ENCODE measurements around the gene KIF26B.

The KIF26B gene

DNA sequence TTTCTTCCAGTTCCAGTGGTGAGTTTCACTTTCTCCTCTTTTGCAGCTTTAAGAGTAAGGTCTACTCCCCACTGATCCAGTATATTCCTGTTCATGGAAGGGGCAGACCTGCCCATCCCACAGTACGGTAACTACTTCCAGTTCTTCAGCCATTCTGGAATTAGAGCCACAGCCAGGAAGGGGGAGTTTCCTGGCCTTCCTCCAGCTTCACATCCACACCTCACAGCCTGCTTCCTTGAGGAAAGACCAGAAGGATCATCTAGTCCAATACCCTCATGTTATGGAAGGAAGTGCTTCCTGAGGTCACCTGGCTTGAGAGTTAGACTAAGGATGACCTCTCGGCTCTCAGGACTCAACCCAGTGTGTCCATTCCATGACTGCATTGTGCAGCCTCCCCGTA is 597.8 kb downstream of the KIF26B start:
- Histone ChIP-seq H3K9ac (ENCODE audit: low read length) (no peak overlapping the region), H4K20me1 (ENCODE audit: insufficient read depth, low read length) (no peaks in the 10 kb centered on the region), H3K27me3 (replicated peaks; ENCODE audit: insufficient read depth, low read length) (no peaks in the 10 kb centered on the region), H3K79me2 (ENCODE audit: low read length) (no peaks in the 10 kb centered on the region), H3K4me3 (ENCODE audit: low read length) (no peak overlapping the region), H3K9me2 (replicated peaks; ENCODE audit: insufficient read depth, low read length) (no peaks in the 10 kb centered on the region), H3K9me3 (replicated peaks; ENCODE audit: insufficient read depth, low read length) (no peaks in the 10 kb centered on the region), H3F3A (ENCODE audit: insufficient read depth, low read length) (no peaks in the 10 kb centered on the region), H2AFZ (ENCODE audit: low read length) (no peak overlapping the region), H3K4me1 (ENCODE audit: low read length) (no peaks in the 10 kb centered on the region), H3K27ac (ENCODE audit: low read length) (no peak overlapping the region), H3K4me2 (ENCODE audit: low read depth, low read length) (no peak overlapping the region), H3K36me3 (replicated peaks; ENCODE audit: insufficient read depth, low read length) (no peaks in the 10 kb centered on the region)
- TF ChIP-seq EZH2phosphoT487 (IDR thresholded peaks at IDR 0.05; ENCODE audit: low read length) (no peak), EZH2 (optimal IDR thresholded peaks at IDR 0.05; ENCODE audit: low read depth, low read length) (no peak)
- TF ChIP-seq, protein P1, sequence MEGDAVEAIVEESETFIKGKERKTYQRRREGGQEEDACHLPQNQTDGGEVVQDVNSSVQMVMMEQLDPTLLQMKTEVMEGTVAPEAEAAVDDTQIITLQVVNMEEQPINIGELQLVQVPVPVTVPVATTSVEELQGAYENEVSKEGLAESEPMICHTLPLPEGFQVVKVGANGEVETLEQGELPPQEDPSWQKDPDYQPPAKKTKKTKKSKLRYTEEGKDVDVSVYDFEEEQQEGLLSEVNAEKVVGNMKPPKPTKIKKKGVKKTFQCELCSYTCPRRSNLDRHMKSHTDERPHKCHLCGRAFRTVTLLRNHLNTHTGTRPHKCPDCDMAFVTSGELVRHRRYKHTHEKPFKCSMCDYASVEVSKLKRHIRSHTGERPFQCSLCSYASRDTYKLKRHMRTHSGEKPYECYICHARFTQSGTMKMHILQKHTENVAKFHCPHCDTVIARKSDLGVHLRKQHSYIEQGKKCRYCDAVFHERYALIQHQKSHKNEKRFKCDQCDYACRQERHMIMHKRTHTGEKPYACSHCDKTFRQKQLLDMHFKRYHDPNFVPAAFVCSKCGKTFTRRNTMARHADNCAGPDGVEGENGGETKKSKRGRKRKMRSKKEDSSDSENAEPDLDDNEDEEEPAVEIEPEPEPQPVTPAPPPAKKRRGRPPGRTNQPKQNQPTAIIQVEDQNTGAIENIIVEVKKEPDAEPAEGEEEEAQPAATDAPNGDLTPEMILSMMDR (IDR thresholded peaks at IDR 0.05; ENCODE audit: low read length) = no peak
- no peak for DNase-seq

DNA sequence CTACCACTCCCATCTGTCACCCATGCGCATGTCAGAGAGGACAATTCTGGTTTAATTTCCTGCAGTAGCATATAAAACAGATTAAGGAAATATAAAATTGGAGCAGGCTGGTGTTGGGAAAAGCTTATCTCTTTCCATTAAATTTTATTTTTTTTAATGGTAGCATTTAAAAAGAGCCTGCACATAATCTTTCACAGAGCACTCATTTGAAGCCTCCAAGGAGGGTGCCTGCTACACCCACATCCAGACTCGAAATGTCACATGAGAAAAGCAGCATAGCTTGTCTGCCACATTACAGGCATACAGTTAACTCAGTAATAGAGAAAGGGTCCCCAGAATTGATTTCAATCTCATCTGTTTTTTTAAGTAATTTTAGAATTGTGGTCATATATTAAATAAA is 599.0 kb downstream of the KIF26B start:
- H3K4me1 ChIP-seq (ENCODE audit: low read length) = no peaks in the 10 kb centered on the region
- DNase-seq = no peak

DNA sequence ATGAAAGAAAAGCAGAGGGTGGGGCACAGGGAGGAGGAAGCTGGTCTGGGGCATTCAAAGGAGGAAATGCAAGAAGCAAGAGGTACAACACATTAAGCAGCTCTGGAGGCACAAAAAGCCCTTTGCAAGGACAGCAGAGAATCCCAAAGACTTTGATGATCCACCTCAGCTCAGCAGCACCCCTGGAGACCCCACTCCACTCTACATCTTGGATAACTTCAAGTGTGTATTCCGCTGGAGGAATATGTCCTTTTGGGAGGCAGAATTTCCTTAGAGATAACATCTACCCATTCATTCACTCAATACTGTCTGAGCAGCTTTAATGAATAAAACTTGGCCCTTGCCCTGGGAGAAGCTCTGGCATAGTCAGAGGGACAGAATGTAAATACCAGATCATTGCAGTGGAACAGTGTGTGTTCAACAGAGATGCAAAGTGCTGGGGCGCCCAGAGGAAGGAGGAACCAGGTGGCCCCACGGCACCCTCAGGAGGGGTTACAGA is 599.7 kb downstream of the KIF26B start:
- H3K27me3 ChIP-seq (replicated peaks; ENCODE audit: insufficient read depth, low read length) = no peaks in the 10 kb centered on the region
- no peaks in the 10 kb centered on the region for H3K36me3 ChIP-seq (replicated peaks; ENCODE audit: insufficient read depth, low read length)
- TF ChIP-seq, protein P1 (IDR thresholded peaks at IDR 0.05; ENCODE audit: low read length) = no peak
- no peak for TF ChIP-seq EZH2phosphoT487 (IDR thresholded peaks at IDR 0.05; ENCODE audit: low read length)
- no peak for TF ChIP-seq EZH2 (optimal IDR thresholded peaks at IDR 0.05; ENCODE audit: low read depth, low read length)
- no peak overlapping the region for H3K27ac ChIP-seq (ENCODE audit: low read length)
- DNase-seq = no peak
- no peaks in the 10 kb centered on the region for H3K4me1 ChIP-seq (ENCODE audit: low read length)
- H2AFZ ChIP-seq (ENCODE audit: low read length) = no peak overlapping the region
- H3K9me2 ChIP-seq (replicated peaks; ENCODE audit: insufficient read depth, low read length) = no peaks in the 10 kb centered on the region
- H3K9ac ChIP-seq (ENCODE audit: low read length) = no peak overlapping the region
- H3K79me2 ChIP-seq (ENCODE audit: low read length) = no peaks in the 10 kb centered on the region
- no peaks in the 10 kb centered on the region for H4K20me1 ChIP-seq (ENCODE audit: insufficient read depth, low read length)
- H3K4me2 ChIP-seq (ENCODE audit: low read depth, low read length) = no peak overlapping the region
- H3K4me3 ChIP-seq (ENCODE audit: low read length) = no peak overlapping the region
- H3F3A ChIP-seq (ENCODE audit: insufficient read depth, low read length) = no peaks in the 10 kb centered on the region
- no peaks in the 10 kb centered on the region for H3K9me3 ChIP-seq (replicated peaks; ENCODE audit: insufficient read depth, low read length)

More for the DNA sequence above, 599.0 kb downstream of the KIF26B start:
- H3K9me3 ChIP-seq (replicated peaks; ENCODE audit: insufficient read depth, low read length) = no peaks in the 10 kb centered on the region
- no peaks in the 10 kb centered on the region for H3K27me3 ChIP-seq (replicated peaks; ENCODE audit: insufficient read depth, low read length)
- no peak overlapping the region for H2AFZ ChIP-seq (ENCODE audit: low read length)
- no peak overlapping the region for H3K4me3 ChIP-seq (ENCODE audit: low read length)
- TF ChIP-seq EZH2 (optimal IDR thresholded peaks at IDR 0.05; ENCODE audit: low read depth, low read length) = no peak
- TF ChIP-seq EZH2phosphoT487 (IDR thresholded peaks at IDR 0.05; ENCODE audit: low read length) = no peak
- no peaks in the 10 kb centered on the region for H4K20me1 ChIP-seq (ENCODE audit: insufficient read depth, low read length)
- no peaks in the 10 kb centered on the region for H3K9me2 ChIP-seq (replicated peaks; ENCODE audit: insufficient read depth, low read length)
- H3K36me3 ChIP-seq (replicated peaks; ENCODE audit: insufficient read depth, low read length) = no peaks in the 10 kb centered on the region
- H3K4me2 ChIP-seq (ENCODE audit: low read depth, low read length) = no peak overlapping the region
- H3K27ac ChIP-seq (ENCODE audit: low read length) = no peak overlapping the region
- no peaks in the 10 kb centered on the region for H3K79me2 ChIP-seq (ENCODE audit: low read length)
- no peak overlapping the region for H3K9ac ChIP-seq (ENCODE audit: low read length)
- no peaks in the 10 kb centered on the region for H3F3A ChIP-seq (ENCODE audit: insufficient read depth, low read length)

Measured in MM.1S (cell line).